HG03025 (cell line): ENCODE measurements around the gene YJU2.
"Not testable (repeated sequence)": the region's sequence is repeated elsewhere in the genome, so short reads cannot be mapped to it uniquely, and the experiment has no call there.

Experiments used
- ATAC-seq: cut with Tn5 transposase; IDR thresholded peaks from one replicate; pipeline ENCODE4 v1.9.1; 2021; ENCODE audit warnings: mild to moderate bottlenecking, moderate library complexity; ENCODE audit not compliant: unreplicated experiment, low FRiP score

The YJU2 gene

GRCh38 chr19:4246767-4247593, at the start of gene YJU2:
Gene YJU2 (plus strand): TSS chr19:4247080. CDS start chr19:4247147, 67 bp downstream.
- peak; percentile 83 for ATAC-seq

- no peak for ATAC-seq
Measured at GRCh38 chr19:4197228-4197624, 49.7 kb upstream of the YJU2 start.

- ATAC-seq = no peak
Measured at GRCh38 chr19:4197625-4198466, 49.0 kb upstream of the YJU2 start.

- no peak for ATAC-seq
Measured at GRCh38 chr19:4198467-4199126, 48.3 kb upstream of the YJU2 start.

GRCh38 chr19:4199699-4200293, 47.1 kb upstream of the YJU2 start:
- ATAC-seq = no peak

GRCh38 chr19:4200940-4201542, 45.8 kb upstream of the YJU2 start:
- no peak for ATAC-seq

GRCh38 chr19:4201798-4202197, 45.1 kb upstream of the YJU2 start:
- ATAC-seq = no peak

- ATAC-seq = no peak
Measured at GRCh38 chr19:4206818-4207484, 39.9 kb upstream of the YJU2 start.

- ATAC-seq = no peak
Measured at GRCh38 chr19:4208385-4209094, 38.3 kb upstream of the YJU2 start.

- ATAC-seq = no peak
Measured at GRCh38 chr19:4210166-4210731, 36.6 kb upstream of the YJU2 start.

- ATAC-seq = no peak
Measured at GRCh38 chr19:4213116-4213515, 33.8 kb upstream of the YJU2 start.

GRCh38 chr19:4215807-4216206, 31.1 kb upstream of the YJU2 start:
- no peak for ATAC-seq

- no peak for ATAC-seq
Measured at GRCh38 chr19:4216846-4217245, 30.0 kb upstream of the YJU2 start.

- no peak for ATAC-seq
Measured at GRCh38 chr19:4217429-4218264, 29.2 kb upstream of the YJU2 start.

GRCh38 chr19:4218523-4218922, 28.4 kb upstream of the YJU2 start:
- ATAC-seq = not testable (repeated sequence)

GRCh38 chr19:4220188-4220587, 26.7 kb upstream of the YJU2 start:
- ATAC-seq = no peak

GRCh38 chr19:4224470-4224869, 22.4 kb upstream of the YJU2 start:
- ATAC-seq = no peak

GRCh38 chr19:4225885-4226284, 21.0 kb upstream of the YJU2 start:
- no peak for ATAC-seq
